CD1c-positive myeloid dendritic cell (primary cell): ENCODE results near the gene RCSD1.
"Not testable (repeated sequence)": the region's sequence is repeated elsewhere in the genome, so short reads cannot be mapped to it uniquely, and the experiment has no call there.

ENCODE experiments used
- DNase-seq: peaks from one replicate; pipeline ENCODE4 v3.0.0-alpha.2; 2016; ENCODE audit errors: extremely low spot score

Gene RCSD1

DNA sequence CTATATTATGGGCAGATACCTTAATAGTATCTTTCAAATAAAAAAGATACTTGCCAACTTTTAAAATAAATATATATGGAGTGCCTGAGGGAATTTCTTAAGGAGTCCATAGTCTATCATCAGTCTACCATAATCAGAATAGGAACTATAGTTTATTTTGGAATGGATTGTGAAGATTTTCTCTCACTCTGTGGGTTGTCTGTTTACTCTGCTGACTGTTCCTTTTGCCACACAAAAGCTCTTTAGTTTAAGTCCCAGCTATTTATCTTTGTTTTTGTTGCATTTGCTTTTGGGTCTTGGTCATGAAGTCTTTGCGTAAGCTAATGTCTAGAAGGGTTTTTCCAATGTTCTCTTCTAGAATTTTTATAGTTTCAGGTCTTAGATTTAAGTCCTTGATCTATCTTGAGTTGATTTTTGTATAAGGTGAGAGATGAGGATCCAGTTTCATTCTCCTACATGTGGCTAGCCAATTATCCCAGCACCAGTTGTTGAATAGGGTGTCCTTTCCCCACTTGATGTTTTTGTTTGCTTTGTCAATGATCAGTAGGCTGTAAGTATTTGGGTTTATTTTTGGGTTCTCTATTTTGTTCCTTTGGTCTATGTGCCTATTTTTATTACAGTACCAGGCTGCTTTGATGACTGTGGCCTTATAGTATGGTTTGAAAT lies 112.5 kb downstream of the RCSD1 start:
- not testable (repeated sequence) for DNase-seq

- DNase-seq = no peak
Observed at GRCh38 chr1:167744901-167745300, 114.9 kb downstream of the RCSD1 start.

DNA sequence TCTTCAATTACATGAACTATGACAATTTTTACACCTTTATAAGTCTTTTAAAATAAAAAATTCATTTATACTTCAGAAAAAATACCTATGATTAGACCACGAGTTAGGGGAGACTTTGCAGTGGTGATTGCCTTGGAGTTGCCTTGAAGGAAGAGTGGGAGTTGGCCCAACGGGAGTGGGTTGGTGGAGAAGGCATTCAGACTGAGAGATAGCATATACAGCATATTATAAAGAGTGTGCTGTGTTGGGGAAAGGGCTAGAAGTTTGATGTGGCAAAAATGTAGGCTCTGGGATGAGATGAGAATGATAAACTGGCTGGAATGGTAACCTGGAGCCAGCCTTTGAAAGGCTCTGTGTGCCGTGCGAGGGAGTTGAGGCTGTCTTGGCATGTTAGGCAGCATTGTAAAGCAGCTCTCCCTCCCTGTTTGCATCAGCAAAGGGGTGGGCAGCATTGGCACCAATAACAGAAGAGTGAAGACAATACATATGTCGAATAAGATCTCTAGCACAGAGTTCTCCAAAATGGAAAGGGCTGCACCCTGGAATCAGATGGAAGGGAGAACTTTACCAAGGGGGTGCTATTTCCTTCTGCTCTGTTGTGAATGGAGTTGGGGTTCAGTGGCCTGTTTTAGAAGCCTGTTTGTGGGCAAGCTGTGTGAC lies 116.1 kb downstream of the RCSD1 start:
- DNase-seq = no peak

DNA sequence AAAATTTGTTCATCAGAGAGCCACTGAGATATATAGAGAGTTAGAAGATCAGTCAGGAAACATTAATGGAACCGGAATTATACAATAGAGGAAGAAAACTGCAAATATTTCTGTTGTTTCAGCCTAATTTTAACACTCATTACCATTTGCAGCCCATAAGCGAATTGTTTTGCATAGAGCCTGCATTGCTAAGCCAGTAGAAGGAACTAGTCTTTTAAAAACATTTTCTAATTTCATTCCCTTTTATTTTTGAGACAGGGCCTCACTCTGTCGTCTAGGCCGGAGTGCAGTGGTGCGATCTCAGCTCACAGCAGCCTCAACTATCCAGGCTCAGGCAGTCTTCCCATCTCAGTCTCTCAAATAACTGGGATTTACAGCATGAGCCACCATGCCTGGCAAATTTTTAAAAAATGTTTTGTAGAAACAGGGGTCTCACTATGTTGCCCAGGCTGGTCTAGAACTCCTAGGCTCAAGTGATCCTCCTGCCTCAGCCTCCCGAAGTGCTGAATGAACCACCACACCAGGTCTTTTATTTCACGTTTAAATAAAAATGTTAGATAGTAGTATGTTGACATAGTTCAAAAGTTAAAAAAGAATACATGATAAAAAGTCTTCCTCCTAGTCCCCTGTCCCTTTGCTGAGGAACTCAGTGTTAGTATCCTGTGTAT lies 117.1 kb downstream of the RCSD1 start:
- no peak for DNase-seq

- DNase-seq = no peak
Observed at GRCh38 chr1:167747988-167748387, 118.0 kb downstream of the RCSD1 start.

- DNase-seq = no peak
Observed at GRCh38 chr1:167748906-167749305, 118.9 kb downstream of the RCSD1 start.

- DNase-seq = no peak
Observed at GRCh38 chr1:167749741-167750140, 119.7 kb downstream of the RCSD1 start.

DNA sequence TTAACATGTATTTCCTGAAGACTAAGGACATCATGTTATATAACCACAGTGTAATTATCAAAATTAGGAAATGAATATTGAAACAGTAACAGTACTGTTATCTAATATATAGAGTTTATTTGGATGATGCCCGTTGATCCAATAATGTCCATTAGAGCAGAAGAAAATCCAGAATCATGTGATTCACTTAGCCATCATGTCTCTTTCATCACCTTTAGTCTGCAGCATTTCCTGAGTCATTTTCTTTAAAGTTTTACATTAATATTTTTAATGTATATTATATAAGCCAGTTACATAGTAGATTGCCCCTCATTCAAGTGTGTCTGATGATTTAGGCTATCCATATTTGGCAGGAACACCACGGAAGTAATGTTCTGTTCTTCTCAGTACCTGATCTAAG lies 120.6 kb downstream of the RCSD1 start:
- DNase-seq = no peak

- DNase-seq = no peak
Observed at GRCh38 chr1:167751676-167752075, 121.6 kb downstream of the RCSD1 start.

- no peak for DNase-seq
Observed at GRCh38 chr1:167752219-167752985, 122.4 kb downstream of the RCSD1 start.

DNA sequence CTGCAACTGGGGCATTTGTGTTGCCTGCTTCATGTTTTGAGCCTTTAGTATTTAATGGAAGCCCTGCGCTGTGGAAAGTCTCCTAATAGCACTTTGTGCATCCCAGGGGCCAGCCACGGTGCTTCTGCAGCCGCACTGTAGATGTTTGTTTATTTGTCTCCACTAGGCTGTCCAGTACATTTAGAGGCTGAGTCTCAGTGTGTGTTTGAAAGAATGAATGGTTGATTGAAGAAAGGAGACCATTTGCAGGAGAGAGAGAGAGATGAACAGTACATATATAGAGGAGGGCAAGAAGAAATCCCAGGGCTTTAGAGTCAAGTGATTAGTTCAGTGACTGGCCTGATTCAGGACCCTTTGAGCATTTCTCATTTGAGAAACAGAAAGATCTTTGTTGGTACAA lies 125.6 kb downstream of the RCSD1 start:
- DNase-seq = no peak
